T-helper 9 cell (primary cell): ENCODE measurements around the gene SMG1.
"Not testable (repeated sequence)": the region's sequence is repeated elsewhere in the genome, so short reads cannot be mapped to it uniquely, and the experiment has no call there.

ENCODE experiments used
- DNase-seq: peaks from one replicate; pipeline ENCODE4 v3.0.0-alpha.2; 2020
- total RNA-seq, 2 donors: gene quantifications; one replicate each; lab custom pipeline; 2026; lab: John Stamatoyannopoulos, UW

SMG1 gene
- 271 to 405 reads per million in 2 donors for total RNA-seq

GRCh38 chr16:18925986-18926865, at the start of gene SMG1:
SMG1 (minus strand) TSS chr16:18926408; CDS start chr16:18926041, 367 bp downstream.
- peak; percentile 90 for DNase-seq

GRCh38 chr16:18975109-18975508, 48.9 kb upstream of the SMG1 start:
- no peak for DNase-seq

DNA sequence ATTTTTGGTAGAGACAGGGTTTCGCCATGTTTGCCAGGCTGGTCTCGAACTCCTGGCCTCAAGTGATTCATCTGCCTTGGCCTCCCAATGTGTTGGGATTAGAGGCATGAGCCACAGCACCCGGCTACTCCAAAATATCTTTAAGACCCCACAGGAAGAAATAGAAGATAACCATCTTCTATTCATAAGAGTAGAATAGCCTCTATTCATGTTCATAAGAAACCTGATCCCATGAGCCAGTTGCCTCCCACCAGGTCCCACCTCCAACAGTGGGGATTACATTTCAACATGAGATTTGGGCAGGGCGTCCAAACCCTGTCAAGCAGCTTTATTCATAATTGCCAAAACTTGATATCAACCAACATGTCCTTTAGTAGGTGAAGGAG, 43.6 kb upstream of the SMG1 start:
- no peak for DNase-seq

GRCh38 chr16:18969050-18969854, 43.0 kb upstream of the SMG1 start:
- peak; percentile 76 for DNase-seq

DNA sequence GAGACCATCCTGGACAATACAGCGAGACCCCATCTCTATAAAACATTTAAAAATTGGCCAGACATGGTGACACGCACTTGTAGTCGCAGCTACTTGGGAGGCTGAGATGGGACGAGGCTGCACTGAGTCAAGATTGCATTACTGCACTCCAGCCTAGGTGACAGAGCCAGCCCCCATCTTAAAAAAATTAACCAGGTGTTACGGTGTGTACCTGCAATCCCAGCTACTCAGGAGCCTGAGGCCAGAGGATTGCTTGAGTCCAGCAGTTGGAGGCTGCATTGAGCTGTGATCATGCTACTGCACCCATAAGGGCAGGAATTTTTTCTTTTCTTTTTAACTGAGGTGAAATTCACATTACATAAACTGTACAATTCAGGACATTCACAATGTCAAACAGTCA, 40.6 kb upstream of the SMG1 start:
- DNase-seq, result no peak

DNA sequence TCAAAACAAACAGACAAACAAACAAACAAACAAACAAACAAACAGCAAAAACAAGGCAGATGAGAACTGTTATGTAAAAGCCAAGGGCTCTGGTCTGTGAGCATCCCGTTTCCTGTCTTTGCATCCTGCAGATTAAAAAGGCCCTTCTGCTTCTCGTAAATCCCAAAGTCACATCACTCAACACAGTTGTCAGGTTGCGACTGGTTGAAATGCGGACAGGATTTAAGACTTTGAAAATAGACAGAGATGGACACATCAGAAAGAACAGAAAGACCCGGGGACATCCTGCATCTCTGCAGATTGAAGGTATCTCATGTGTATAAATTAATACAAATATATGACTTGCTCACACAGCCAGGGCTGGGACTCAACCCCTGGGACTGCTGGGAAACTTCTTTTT, 39.3 kb upstream of the SMG1 start:
- DNase-seq, result no peak

DNA sequence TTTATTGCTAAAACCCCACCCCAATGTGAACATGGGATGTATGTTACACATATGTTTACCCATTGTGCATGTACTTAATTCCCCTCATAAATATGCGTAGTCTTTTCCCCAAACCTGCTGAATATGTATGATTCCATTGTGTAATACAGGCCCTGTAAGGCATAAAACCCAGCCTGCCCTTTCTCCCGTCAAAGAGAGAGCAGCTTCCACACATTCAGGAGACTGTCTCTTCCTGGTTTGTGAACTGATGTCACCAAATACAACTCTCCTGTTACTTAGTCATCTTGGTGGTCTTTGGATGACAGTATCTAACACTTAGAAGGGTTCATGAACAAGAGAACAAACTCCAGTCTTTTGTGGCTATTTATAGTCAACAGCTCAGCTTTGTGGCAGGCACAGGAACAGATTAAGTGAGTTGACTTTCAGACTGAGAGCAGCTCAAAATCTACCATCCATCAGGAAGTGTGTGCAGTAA, 32.9 kb upstream of the SMG1 start:
- no peak for DNase-seq

- no peak for DNase-seq
Observed at GRCh38 chr16:18958621-18959029, 32.4 kb upstream of the SMG1 start.

GRCh38 chr16:18956658-18957241, 30.5 kb upstream of the SMG1 start:
- not testable (repeated sequence) for DNase-seq

GRCh38 chr16:18955874-18956580, 29.8 kb upstream of the SMG1 start:
- peak; percentile 3 for DNase-seq

DNA sequence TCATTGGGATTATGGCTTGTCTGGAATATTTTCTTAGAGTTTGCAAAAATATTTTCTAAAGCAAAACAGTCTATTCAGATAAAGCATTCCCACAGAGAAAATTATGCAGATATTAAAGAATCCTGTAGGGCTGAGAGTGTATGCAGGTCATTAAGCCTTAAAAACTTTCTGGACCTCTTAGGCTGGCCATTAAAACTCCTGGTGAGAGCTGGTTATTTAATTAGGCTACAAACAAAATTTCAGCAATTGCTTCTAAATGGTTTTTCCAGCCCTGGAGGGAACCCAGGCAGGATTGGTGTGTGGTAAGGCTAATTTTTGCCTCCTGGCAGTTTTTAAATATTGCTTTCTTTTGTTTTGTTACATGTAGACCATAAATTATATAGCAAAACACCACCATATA, 27.3 kb upstream of the SMG1 start:
- DNase-seq, result no peak

GRCh38 chr16:18950469-18951185, 24.4 kb upstream of the SMG1 start:
- DNase-seq, result no peak

- no peak for DNase-seq
Observed at GRCh38 chr16:18948372-18949020, 22.3 kb upstream of the SMG1 start.

DNA sequence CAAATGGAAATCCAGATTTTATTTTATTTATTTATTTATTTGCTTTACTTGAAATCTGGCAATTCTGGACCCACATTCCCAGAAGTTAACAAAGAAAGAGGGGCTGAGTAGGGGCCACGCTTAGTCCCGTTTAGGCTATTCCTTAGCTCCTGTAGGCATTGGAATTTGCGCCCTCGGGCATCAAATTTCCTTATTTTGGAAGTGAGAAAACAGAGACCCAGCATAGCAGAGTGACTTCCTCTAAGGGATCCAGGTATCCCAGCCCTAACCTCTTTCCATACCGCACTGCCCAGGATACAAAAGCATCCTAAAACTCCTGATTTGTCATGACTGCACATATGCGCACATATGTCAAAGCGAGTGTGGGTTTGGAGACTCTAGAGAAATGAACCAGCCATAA, 19.0 kb upstream of the SMG1 start:
- DNase-seq, result no peak

DNA sequence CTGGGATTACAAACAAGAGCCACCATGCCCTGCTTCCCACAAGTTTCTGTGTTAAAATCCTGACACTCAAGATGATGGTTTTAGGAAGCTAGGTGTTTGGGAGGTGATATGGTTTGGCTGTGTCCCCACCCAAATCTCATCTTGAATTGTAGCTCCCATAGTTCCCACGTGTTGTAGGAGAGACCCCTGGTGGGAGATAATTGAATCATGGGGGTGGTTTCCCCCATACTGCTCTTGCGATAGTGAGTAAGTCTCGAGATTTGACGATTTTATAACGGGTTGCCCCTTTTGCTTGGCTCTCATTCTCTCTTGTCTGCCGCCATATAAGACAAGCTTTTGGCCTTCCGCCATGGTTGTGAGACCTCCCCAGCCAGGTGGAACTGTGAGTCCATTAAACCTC, 17.2 kb upstream of the SMG1 start:
- DNase-seq, result no peak

DNA sequence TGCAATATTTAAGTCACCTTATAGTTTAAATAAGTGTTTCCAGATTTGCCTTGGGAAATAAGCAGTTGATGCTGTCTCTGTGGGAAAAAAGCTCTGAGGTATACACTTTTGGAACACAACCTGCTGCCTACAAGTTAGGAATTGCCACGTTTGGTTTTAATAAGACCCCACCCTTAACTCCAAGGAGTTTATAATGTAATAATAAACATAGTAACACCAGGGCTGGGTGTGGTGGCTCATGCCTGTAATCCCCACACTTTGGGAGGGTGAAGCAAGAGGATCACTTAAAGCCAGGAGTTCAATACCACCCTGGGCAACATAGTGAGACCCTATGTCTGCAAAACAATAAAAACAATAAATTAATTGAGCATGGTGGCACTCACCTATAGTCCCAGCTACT, 15.9 kb upstream of the SMG1 start:
- no peak for DNase-seq

DNA sequence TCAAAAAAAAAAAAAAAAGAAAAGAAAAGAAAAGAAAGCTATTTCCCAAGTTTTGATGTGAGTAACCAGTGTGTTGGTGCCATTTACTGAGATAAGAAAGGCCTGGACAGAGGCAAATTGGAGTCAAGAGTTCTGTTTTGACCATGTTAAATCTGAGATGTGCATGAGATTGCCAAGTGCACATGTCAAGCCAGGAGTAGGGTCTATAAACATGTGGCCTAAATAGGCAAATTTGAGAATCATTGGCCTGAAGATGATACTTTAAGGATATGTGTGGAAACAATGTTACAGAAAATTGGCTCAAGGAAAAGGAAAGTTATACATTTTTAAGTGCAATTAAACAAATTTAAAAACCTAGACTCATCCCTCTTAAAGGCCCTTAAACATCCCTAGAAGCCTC, 15.3 kb upstream of the SMG1 start:
- DNase-seq, result no peak

GRCh38 chr16:18938986-18939385, 12.8 kb upstream of the SMG1 start:
- DNase-seq, result no peak

DNA sequence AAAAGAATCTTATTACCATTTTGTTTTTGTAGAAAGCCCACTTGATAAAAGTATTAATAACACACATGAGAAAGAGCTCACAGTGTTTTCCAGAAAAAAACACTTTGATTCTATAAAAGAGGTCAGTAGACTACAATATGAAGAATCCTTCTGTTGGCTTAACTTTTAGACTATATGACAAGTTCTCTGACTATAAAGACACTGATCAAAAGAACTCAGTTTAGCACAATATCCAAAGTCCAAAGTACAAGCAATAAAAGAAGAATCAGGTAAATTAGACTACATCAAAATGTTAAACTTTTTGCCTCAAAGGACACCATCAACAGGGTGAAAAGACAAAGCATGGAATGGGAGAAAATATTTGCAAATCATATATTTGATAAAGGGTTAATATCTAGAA, 11.2 kb upstream of the SMG1 start:
- DNase-seq, result no peak

DNA sequence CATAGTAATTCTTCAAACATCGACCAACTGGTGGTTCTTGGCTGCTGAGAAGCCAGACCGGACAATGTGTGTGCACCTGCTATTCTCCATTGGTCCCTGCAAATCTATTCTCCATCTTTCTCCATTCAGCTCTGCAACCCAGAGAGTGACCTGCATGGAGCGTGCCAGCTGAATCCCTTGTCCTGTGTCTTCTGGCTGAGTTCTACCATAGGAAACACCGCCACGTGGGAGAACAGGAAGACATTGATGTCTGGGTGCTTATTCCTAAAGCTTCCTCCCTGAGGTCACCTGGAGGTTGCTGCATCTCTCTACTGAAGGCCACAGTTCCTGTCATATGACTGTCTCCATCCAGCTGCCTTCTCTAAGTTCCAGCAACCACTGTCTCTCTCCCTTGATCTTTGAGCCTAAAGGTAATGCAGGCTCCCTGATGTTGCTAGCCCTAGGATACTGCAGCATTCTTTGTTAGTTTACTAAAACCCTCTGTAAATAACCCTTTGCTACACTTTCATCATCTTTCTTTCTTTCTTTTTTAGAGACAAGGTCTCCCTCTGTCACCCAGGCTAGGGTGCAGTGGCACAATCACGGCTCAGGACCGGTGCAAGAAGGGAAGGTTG, 10.6 kb upstream of the SMG1 start:
- DNase-seq, result no peak

GRCh38 chr16:18933501-18933900, 7.3 kb upstream of the SMG1 start:
- no peak for DNase-seq
